ENCODE results near the gene LRRK1. TPM values are rescaled to one million over a fixed set of nuclear protein-coding genes. Genes with fewer than 3 reads are reported as not detected.

LRRK1 gene
- total RNA-seq, 1 donor from 2014 or later: 21.1 TPM

DNA sequence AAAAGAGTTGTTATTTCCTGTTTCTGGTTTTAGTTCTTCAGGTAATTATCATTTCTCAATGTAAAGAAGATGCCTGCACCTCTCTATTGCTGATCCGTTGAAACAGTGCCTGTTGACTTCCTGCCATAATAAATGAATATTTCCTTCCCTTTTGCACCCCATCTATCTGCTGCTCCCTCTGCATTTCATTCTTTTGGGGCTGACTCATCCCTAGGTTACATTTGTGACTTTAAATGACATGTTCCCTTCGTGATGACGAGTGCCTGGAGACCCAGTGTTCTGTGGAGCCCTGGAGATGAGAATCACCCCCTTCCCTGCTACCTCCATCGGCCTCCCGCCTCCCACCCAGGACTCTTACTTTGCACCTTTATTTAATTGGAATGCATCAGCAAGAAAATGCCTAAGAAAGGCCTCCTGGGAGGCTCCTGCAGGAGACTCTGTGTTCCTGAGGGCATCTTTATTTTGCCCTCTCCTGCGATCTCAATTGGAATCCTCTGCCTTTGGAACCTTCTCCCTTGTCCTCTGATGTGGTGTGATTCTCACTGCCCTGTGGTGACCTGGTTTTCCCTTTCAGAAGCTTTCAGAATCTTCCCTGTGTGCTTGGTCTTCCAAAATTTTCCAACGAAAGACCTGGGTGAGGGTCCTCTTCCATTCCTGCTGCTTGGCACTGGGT lies 13.7 kb downstream of the LRRK1 start:
- Histone ChIP-seq H3K4me3 (no peak overlapping the region), H3K9me3 (no peaks in the 10 kb centered on the region), H3K27me3 (no peaks in the 10 kb centered on the region), H3K36me3 (no peaks in the 10 kb centered on the region), H3K27ac (no peak overlapping the region), H3K4me1 (no peaks in the 10 kb centered on the region)
- TF ChIP-seq, protein P1, sequence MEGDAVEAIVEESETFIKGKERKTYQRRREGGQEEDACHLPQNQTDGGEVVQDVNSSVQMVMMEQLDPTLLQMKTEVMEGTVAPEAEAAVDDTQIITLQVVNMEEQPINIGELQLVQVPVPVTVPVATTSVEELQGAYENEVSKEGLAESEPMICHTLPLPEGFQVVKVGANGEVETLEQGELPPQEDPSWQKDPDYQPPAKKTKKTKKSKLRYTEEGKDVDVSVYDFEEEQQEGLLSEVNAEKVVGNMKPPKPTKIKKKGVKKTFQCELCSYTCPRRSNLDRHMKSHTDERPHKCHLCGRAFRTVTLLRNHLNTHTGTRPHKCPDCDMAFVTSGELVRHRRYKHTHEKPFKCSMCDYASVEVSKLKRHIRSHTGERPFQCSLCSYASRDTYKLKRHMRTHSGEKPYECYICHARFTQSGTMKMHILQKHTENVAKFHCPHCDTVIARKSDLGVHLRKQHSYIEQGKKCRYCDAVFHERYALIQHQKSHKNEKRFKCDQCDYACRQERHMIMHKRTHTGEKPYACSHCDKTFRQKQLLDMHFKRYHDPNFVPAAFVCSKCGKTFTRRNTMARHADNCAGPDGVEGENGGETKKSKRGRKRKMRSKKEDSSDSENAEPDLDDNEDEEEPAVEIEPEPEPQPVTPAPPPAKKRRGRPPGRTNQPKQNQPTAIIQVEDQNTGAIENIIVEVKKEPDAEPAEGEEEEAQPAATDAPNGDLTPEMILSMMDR (IDR thresholded peaks at IDR 0.05): no peak
- no peak for TF ChIP-seq POLR2A (IDR thresholded peaks at IDR 0.05)
- no peak for TF ChIP-seq POLR2AphosphoS5 (IDR thresholded peaks at IDR 0.05; ENCODE audit: insufficient read depth in 1 of 2, low read depth in 1 of 2)
- intact Hi-C loops (cut with DNase I): no loop called here
- no peak for DNase-seq (ENCODE audit: extremely low spot score in 2 of 2)

DNA sequence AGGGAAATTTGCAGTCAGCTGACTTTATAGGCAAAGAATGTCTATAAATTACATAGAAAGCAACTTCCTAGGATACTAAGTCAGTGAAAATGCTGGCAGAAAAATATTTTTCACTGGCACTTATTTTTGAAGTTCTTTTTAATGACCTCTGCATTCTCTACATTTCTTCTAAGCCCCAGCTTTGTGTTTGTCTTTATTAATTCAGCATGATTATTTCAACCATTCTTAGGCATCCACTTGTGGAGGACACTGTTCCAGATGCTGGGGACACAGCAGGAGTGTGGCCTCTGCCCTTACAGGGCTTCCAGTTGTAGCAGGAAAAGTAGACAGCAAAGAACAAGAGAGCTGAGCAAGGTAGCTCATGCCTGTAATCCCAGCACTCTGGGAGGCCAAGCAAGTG lies 15.0 kb downstream of the LRRK1 start:
- DNase-seq (ENCODE audit: extremely low spot score in 2 of 2): no peak
- intact Hi-C loops (cut with DNase I): no loop called here

DNA sequence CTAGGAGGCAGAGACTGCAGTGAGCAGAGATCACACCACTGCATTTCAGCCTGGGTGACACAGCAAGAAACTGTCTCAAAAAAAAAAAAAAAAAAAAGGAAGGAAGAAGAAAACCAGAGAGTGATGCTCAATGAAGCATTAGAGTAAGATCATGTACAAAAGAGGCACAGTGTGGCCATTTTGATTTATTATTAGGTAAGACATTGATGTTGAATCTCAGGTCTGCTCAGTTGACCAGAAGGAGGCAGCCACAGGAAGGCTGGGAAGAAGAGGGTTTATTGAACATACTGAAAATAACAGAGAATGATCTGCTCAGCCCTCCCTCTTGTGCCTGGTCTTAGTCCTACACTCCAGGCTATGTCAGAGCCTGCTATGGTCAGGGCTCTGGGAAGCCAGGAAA lies 15.6 kb downstream of the LRRK1 start:
- no peak for DNase-seq (ENCODE audit: extremely low spot score in 2 of 2)
- TF ChIP-seq, protein P1 (IDR thresholded peaks at IDR 0.05): no peak
- TF ChIP-seq POLR2A (IDR thresholded peaks at IDR 0.05): no peak
- TF ChIP-seq POLR2AphosphoS5 (IDR thresholded peaks at IDR 0.05; ENCODE audit: insufficient read depth in 1 of 2, low read depth in 1 of 2): no peak
- H3K27ac ChIP-seq: no peak overlapping the region
- intact Hi-C loops (cut with DNase I): no loop called here
- no peaks in the 10 kb centered on the region for H3K9me3 ChIP-seq
- no peaks in the 10 kb centered on the region for H3K27me3 ChIP-seq
- H3K4me1 ChIP-seq: no peaks in the 10 kb centered on the region
- H3K4me3 ChIP-seq: no peak overlapping the region
- no peaks in the 10 kb centered on the region for H3K36me3 ChIP-seq

More for the DNA sequence above, 15.0 kb downstream of the LRRK1 start:
- Histone ChIP-seq H3K36me3 (no peaks in the 10 kb centered on the region), H3K9me3 (no peaks in the 10 kb centered on the region), H3K4me3 (no peak overlapping the region), H3K4me1 (no peaks in the 10 kb centered on the region), H3K27me3 (no peaks in the 10 kb centered on the region), H3K27ac (no peak overlapping the region)
- TF ChIP-seq POLR2A (IDR thresholded peaks at IDR 0.05) (no peak), POLR2AphosphoS5 (IDR thresholded peaks at IDR 0.05; ENCODE audit: insufficient read depth in 1 of 2, low read depth in 1 of 2) (no peak)
- TF ChIP-seq, protein P1 (IDR thresholded peaks at IDR 0.05): no peak

DNA sequence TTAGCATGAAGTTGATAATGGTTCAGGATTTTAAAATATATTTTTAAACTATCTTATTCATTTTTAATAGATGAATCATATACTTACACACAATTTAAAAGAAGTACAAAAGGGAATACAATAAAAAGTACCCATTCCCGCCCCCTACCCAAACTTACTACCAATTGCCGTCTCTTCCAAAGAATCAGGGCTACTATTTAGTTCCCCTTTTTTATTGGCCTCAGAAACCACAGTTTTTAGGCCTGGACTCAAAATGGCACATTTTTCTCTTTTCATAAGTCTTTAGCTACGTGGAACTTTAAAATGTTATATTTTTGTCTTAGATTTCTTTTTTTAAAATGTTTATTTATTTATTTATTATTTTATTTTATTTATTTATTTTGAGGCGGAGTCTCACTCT lies 18.0 kb downstream of the LRRK1 start:
- Histone ChIP-seq H3K9me3 (no peaks in the 10 kb centered on the region), H3K27ac (no peak overlapping the region), H3K4me3 (no peak overlapping the region), H3K36me3 (no peaks in the 10 kb centered on the region), H3K4me1 (no peaks in the 10 kb centered on the region), H3K27me3 (no peaks in the 10 kb centered on the region)
- TF ChIP-seq POLR2AphosphoS5 (IDR thresholded peaks at IDR 0.05; ENCODE audit: insufficient read depth in 1 of 2, low read depth in 1 of 2): no peak
- TF ChIP-seq POLR2A (IDR thresholded peaks at IDR 0.05): no peak
- TF ChIP-seq, protein P1 (IDR thresholded peaks at IDR 0.05): no peak
- DNase-seq (ENCODE audit: extremely low spot score in 2 of 2): no peak
- intact Hi-C loops (cut with DNase I): no loop called here

DNA sequence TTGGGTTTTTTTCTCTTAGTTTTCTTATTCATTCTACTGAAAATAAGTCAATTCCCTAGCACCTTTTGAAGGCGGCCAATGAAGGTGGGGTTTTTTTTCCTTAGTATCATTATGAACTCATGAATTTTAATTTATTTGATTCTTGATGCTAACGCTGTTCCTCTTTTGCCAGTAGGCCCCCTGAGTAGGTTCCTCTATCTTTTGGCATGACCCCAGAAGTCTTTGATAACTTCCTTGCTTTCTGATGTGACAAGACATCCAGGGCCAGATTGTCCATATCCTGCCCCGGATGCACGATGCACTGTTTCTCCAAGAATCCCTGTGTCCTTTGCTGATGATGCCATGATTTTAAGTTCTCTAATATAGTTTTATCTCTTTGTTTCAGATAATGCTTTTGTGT lies 20.6 kb downstream of the LRRK1 start:
- intact Hi-C loops (cut with DNase I): no loop called here
- TF ChIP-seq, protein P1 (IDR thresholded peaks at IDR 0.05): no peak
- no peak for TF ChIP-seq POLR2AphosphoS5 (IDR thresholded peaks at IDR 0.05; ENCODE audit: insufficient read depth in 1 of 2, low read depth in 1 of 2)
- no peak for TF ChIP-seq POLR2A (IDR thresholded peaks at IDR 0.05)
- no peak overlapping the region for H3K27ac ChIP-seq

More for the DNA sequence above, 20.6 kb downstream of the LRRK1 start:
- Histone ChIP-seq H3K9me3 (no peaks in the 10 kb centered on the region), H3K4me1 (peaks cover 14% of the 10 kb centered on the region), H3K27me3 (no peaks in the 10 kb centered on the region), H3K4me3 (no peak overlapping the region), H3K36me3 (no peaks in the 10 kb centered on the region)
- DNase-seq (ENCODE audit: extremely low spot score in 2 of 2): no peak
